GM21423 (cell line): ENCODE data around the gene DMRT1.
"Not testable (repeated sequence)": the region's sequence is repeated elsewhere in the genome, so short reads cannot be mapped to it uniquely, and the experiment has no call there.

ENCODE experiments used
- ATAC-seq: cut with Tn5 transposase; IDR thresholded peaks from one replicate; pipeline ENCODE4 v1.9.1; 2021; ENCODE audit warnings: mild to moderate bottlenecking, moderate library complexity; ENCODE audit not compliant: unreplicated experiment

The DMRT1 gene

DNA sequence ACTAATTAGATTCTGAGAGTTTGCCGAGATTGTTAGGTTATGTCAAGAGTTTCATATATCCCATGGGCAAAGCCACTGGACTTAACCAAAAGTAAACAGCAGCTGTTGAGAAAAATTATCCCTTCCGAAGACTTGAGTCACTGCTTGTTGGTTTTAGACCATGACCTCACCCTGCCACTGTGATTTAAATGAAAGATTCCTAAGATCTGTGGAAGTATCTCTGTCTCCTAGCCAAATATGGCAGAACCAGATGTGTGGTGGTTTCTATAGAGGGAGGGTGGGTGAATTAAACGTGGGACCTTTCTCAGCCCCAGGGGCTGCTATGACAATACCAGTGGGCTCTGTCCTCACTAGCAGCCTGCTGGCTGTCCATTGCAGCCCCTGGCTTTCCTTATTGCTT lies 154.3 kb downstream of the DMRT1 start:
- ATAC-seq: no peak

DNA sequence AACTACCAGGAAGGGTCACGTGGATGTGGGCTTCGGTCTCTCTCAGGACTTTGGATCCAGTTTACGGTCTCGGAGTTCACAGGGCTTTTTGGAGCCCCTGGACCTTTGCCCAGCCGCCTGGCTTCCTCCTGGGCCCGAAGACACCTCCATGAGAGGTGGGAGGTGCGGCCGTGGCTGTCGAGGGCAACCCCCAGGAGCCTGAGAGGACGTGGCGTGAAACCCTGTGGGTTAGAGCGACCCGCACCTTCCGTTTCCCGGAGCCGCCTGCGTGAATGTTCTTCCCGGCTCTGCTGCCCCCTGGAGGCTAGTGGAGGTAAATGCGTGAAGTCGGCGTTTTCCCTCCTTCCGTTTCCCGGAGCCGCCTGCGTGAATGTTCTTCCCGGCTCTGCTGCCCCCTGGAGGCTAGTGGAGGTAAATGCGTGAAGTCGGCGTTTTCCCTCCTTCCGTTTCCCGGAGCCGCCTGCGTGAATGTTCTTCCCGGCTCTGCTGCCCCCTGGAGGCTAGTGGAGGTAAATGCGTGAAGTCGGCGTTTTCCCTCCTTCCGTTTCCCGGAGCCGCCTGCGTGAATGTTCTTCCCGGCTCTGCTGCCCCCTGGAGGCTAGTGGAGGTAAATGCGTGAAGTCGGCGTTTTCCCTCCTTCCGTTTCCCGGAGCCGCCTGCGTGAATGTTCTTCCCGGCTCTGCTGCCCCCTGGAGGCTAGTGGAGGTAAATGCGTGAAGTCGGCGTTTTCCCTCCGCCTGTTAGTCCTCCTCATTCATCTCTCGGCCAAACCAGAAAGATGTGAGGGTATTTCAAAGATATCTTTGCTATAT lies 157.0 kb downstream of the DMRT1 start:
- not testable (repeated sequence) for ATAC-seq

DNA sequence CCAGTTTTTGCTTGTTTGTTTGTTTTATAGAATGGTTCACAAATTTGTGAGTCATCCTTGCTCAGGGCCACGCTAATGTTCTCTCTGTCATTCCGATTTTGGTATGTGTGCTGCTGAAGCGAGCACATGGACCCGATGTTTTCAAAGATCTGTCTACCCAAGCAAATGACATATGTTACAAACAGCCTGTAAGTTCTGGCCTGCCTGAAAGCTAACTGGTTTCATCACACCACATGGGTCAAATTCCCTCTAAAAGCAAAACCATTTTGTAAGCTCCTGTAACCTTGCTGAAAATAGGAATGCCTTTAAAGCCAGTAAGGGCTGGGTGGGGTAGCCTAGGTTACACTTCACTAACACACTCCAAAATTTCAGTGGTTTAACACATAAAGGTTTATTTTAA lies 160.3 kb downstream of the DMRT1 start:
- no peak for ATAC-seq

DNA sequence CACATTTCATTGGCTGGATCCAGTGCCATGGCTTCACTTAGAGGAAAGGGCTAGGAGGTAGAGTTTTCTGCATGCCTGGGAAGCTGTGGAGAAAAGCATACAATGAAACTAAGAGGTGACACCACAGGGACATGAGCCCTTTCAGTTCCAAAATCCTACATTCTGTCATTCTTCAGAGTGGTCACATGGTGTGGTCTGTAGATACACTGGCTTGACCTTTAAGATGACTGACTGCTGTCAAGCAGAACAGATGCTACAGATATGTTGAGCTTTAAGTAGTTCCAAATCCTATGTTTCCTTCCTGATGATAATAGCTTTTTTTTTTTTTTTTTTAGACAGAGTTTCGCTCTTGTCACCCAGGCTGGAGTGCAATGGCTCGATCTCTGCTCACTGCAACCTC lies 161.2 kb downstream of the DMRT1 start:
- no peak for ATAC-seq

DNA sequence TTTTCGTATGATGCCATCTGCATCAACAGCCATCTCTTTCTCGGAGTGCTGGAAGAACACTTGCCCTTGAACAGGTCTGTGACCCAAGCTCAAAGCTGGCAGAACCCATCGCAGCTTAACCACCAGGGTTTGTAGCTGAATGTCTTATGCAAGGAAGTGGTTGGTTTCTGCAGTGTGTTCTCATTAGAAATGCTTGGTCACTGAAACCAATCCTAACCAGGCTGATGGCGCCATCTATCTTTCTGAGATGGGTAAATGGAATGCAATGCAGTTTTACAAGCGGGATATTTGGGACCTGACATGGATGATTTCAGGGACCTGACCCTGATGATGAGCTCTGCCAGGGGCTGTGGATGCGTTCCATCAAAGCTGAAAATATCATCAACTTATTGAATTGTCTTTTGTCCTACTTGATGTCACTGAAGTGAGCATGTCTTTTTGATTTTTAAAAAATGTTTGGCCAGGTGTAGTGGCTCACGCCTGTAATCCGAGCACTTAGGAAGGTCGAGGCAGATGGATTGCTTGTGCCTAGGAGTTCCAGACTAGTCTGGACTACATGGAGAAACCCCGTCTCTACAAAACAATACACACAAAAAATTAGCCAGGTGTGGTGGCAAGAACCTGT lies 163.7 kb downstream of the DMRT1 start:
- ATAC-seq: peak; percentile 51

DNA sequence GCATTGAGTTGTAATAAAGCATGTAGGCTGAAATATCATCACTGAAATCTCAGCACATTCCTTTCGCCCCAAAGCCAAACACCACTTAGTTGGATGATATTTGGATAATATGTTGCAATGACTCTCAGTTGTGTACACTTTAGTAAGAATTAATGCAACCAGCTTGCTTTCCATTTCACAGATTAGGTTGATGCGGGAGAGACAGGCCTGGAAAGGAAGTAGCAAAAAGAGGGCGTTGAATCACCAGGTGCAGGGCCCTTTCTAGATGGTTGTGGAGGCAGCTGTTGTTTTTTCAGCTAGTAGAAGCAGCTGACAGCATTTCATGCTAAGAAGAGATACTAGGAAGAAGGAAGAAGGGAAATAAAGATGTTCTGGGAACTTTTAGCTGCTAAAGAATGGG lies 165.8 kb downstream of the DMRT1 start:
- no peak for ATAC-seq

DNA sequence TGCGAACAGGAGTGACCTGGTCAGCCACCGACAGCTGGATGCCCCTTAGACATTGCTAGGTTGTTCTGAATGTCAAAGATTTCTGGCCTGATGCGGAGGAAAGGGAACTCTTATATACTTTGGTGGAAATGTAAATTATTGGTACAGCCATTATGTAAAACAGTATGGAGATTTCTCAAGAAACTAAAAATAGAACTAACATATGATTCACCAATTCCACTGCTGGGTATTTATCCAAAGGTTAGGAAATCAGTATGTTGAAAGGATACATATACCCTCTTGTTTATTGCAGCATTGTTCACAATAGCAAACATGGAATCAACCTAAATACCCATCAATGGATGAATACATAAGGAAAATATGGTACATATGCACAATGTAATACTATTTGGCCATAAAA lies 166.7 kb downstream of the DMRT1 start:
- ATAC-seq: no peak

DNA sequence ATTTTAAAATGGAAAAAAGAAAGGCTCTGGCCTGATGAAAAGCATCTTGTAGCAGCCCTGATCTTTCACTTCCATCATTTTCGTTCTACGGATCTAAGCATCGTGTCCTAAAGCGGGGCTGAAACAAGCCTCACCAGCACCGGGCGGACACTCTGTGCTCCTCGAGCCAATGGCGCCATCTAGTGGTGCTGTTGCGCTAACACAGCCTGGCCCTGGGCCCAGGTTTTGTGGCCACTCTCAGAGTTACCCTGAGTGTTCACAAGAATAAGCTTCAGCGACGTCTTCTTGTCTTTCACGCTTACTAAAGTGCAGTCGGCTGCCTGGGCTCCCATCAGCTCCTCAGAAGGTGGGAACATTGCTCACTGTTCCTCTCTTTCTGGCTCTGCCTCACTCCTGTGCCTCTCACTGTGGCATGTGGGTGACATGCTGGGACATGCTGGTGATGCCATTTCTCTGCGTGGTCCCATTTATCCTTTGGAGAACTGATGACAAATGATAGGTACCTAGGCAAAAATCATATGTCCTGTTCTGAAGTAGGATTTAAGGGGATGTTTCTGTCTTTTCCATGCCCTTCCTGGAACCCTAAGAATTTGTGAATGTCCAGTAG lies 167.7 kb downstream of the DMRT1 start:
- ATAC-seq: peak; percentile 96

DNA sequence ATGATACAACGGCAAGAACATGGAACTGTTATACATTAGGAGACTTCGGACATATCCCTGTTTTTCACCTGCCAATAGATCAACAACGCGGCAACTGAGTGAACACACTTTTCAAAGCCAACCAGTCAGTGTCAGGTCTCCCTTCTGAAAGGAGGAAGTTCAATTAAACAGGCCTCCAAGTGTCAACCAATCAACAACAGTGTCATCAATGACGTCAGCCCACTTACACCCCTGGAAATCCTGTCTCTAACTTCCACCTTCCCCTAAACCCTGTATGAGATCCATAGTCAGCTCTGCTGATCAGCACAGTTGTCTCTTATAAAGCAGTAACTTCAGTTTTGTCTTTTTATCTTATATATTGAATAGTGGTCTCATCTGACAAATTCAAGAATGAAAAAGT lies 171.5 kb downstream of the DMRT1 start:
- ATAC-seq: no peak

DNA sequence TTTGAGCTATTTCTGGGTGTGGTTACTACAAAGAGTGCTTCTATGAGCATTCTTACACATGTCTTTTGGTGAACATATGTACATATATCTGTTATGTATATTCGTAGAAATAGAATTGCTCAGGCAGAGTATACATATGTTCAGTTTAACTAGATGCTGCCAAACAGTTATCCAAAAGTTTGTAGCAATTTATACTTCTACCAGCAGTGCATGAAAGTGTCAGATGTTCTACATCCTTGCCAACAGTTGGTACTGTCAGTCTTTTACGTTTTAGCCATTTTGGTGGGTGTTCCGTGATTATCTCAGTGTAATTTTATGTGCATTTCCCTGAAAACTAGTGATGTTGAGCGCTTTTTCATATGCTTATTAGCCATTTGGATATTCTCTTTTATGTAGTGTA lies 172.7 kb downstream of the DMRT1 start:
- ATAC-seq: no peak

DNA sequence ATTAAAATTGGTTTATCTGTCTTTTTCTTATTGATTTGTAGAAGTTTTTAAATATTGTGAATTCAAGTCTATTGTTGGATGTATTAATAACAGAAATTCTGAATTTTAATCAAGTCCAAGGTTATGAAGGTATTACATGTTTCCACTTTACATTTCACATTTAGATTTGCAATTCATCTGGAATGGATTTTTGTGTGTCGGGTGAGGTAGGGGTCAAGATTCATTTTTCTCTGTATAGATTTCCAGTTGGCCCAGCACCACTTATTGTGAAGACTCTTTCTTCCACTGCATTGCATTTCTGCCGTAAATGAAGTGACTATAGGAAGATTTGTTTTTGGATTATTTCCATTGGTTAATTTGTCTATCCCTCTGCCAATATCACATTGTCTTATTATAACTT lies 173.1 kb downstream of the DMRT1 start:
- no peak for ATAC-seq

DNA sequence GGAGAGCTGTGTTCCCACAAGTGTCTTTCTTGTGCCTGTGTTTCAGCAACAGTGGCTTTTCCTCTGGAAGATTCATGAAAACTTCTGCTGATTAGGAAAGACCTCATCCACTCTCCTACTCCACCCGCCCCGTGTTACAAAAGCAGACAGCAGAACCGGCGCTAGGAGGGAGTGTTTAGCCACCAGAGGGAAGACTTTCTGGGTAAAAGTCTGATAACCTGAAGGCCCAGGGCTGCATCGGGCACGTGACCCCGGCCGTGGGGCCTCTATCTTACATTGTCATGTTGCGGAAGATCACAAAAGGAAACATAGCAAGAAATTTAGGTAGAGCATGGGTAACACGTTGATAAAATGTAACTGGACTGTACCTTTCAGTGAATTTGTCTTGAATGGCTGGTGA lies 176.6 kb downstream of the DMRT1 start:
- no peak for ATAC-seq
